A204.1 (cell line): ENCODE results near the gene LAMTOR2.
"Not testable (repeated sequence)": the region's sequence is repeated elsewhere in the genome, so short reads cannot be mapped to it uniquely, and the experiment has no call there.

Source experiments
- FAIRE-seq: peaks from 2 replicates; lab custom pipeline; 2012; peaks lifted over from hg19 to GRCh38; lab: Jason Lieb, UNC

Gene LAMTOR2

GRCh38 chr1:156052862-156053767, 1.5 kb upstream of the LAMTOR2 start:
- no peak for FAIRE-seq

GRCh38 chr1:156053768-156054499, 648 bp upstream of the LAMTOR2 start, which contains the start of gene UBQLN4:
Gene UBQLN4 (minus strand): TSS chr1:156053798. CDS start chr1:156053701, 97 bp downstream.
- FAIRE-seq = no peak

- FAIRE-seq = no peak
Observed at GRCh38 chr1:156055281-156056048, 883 bp downstream of the LAMTOR2 start.

GRCh38 chr1:156056326-156056849, 1.8 kb downstream of the LAMTOR2 start:
- no peak for FAIRE-seq

- no peak for FAIRE-seq
Observed at GRCh38 chr1:156060937-156061636, 6.5 kb downstream of the LAMTOR2 start, which contains the start of gene RAB25. Gene RAB25 (plus strand): TSS chr1:156061160. CDS start chr1:156061401, 241 bp downstream.

DNA sequence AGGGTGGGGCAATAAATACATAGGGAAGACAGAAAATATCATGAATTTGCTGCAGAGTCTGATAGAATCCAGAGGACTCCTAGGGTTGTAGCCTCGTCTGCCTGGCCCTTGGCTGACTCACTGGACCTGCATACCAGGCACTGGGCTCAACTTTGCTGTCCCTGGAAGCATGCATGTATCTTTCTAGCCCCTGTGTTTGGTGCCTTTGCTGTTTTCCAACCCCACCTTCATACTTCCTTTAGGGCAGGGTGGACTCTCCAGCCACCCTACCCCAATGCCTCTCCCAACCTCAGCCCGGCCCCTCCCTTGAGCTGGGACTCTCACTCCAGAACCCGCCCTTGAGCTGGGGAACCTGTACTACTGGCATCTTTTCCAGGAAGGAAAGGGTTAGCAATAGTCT, 7.6 kb downstream of the LAMTOR2 start:
- no peak for FAIRE-seq

DNA sequence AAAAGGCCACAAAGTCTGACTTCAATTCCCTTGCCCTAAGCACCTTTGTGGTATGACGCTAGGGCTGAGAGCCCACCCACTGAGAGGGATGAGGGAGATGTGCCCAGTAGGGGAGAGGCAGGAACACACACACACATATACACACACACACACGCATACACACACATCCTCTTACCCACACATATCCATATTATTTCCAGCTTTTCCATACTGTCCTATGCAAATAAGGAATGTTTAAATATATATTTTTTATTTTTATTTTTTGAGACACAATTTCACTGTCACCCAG, 9.4 kb downstream of the LAMTOR2 start:
- FAIRE-seq = no peak

- FAIRE-seq = no peak
Observed at GRCh38 chr1:156064615-156065014, 10.0 kb downstream of the LAMTOR2 start.

- no peak for FAIRE-seq
Observed at GRCh38 chr1:156065212-156065611, 10.6 kb downstream of the LAMTOR2 start.

DNA sequence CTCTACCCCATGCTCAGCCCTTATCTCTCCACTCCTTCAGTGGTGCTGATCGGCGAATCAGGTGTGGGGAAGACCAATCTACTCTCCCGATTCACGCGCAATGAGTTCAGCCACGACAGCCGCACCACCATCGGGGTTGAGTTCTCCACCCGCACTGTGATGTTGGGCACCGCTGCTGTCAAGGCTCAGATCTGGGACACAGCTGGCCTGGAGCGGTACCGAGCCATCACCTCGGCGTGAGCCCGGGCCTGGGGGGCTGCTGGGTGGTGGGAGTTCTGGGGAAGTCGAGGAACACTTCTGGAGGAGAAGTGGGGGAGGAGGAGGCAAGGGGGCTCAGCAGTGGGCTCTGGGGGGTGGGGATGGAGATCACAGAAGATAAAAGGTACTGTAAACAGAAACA, 11.3 kb downstream of the LAMTOR2 start:
- no peak for FAIRE-seq

DNA sequence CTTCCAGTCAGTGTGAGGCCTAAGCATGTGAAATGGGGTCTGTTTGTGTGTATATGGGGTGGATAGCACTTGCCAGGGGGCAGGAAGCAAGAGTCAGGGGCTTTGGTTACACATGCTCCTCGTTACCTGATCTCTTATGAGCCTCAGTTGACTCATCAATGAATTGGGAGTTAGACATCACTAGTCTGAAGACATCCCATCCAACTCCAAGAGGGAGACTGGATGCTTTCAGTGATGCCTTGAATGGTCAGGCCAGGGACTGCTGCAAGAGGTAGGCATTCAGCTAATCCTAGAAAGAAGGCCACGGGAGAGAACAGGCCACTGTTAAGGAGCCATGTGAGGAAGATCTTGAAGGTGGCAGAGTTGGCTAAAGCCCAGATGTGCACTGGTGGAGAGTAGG, 12.7 kb downstream of the LAMTOR2 start:
- no peak for FAIRE-seq

DNA sequence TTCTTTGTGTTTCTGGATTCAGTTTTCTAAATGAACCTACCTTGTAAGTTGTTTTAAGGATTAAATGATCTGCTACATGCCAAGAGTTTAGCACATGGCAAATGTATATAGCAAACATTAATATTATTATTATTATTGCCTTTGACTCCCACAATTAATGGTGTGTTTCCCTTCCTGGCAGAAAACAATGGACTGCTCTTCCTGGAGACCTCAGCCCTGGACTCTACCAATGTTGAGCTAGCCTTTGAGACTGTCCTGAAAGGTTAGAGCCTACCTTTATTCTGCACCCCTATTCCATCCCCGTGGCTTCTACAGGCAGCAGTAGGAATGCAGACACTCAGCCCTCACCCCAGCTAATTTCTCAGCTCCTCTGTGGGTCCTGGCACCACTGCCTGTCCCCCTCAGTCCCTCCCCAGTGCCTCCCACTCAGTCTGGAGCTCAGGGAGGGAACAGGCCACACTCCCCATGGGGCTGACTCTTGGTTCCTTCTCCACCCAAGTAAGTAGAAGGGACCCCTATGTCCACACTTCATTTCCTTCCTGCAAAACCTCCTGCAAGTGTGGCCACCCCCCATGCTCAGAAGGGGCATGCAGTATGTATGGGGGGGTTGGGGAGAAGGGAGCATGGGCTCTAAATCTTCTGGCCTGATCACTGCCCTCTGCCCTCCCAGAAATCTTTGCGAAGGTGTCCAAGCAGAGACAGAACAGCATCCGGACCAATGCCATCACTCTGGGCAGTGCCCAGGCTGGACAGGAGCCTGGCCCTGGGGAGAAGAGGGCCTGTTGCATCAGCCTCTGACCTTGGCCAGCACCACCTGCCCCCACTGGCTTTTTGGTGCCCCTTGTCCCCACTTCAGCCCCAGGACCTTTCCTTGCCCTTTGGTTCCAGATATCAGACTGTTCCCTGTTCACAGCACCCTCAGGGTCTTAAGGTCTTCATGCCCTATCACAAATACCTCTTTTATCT, 15.2 kb downstream of the LAMTOR2 start:
- no peak for FAIRE-seq

DNA sequence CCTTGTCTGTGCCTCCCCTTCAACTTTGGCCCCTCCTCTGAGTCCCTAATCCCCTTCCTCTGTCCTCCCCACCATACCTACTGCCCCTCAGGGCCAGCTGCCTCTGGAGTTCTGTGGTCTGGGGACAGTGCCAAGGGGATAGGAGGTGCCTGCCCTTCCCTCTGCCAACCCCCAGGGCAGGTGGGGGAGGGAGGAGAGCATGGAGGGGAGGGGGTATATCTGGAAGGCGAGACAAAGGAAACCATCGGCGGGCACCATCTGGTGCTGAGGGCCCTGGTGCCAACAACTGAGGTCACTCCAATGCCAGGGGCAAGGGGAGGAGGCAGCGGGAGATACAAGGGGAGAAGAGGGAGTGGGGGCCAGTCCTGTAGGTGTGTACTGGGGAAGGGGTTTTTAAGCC, 16.0 kb downstream of the LAMTOR2 start:
- FAIRE-seq = no peak

DNA sequence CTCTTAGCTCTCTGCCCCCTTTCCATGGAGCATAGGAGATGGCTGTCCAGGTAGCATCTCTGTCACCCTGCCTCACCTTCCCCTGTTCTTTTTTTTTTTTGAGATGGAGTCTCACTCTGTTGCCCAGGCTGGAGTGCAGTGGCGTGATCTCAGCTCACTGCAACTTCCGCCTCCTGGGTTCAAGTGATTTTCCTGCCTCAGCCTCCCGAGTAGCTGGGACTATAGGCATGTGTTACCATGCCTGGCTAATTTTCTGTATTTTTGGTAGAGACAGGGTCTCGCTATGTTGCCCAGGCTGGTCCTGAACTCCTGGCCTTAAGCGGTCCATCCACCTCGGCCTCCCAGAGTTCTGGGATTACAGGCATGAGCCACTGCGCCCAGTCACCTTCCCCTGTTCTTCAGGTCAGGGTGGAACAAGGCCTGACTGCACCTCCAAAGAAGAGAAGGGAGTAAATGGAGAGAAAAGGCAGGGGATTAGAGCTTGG, 16.8 kb downstream of the LAMTOR2 start:
- FAIRE-seq = not testable (repeated sequence)

DNA sequence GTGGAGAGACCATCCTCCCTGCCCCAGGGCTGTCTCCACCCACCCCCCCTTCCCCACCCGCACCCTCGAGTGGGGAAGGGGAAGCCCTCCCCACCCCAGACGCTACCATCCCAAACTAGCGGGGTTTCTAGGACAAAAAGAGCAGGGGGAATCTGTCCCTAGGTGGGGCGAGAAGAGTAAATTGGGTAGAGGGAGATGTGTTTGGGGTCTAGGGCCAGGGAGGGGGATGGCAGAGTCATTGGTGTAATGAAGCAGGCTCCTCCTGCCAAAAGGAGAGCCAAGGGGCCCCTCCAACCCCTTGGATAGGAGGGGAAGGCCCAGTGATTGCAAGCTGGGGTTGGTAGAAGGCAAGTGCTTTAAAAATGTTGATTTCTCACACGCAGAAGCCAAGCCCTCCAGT, 17.7 kb downstream of the LAMTOR2 start:
- no peak for FAIRE-seq

DNA sequence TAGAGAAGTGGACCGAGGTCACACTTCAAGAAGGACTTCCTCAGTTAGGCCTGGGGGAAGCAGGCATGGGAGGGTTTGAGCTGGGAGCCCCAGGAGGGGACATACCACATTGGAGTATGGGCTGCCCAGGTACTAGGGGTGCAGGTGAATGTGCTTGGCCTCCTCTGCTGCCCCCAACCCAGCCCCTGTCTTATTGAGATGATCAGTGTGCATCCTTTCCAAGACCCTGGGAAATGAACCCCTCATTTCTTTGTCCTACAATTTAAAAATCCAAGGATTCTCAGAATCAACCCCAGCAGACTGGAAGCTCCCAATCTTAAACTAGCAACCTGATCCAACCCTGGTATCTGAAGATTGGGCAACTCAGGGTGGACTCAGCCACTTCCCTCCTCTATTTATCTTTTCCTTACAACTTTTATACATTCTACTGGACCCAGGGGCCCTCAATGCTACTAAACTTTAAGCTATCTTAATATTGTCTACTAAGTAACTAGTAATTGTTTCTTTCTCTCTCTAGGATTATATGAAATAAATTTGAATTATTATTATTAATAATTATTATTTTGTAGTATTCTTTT, 18.6 kb downstream of the LAMTOR2 start:
- no peak for FAIRE-seq

- no peak for FAIRE-seq
Observed at GRCh38 chr1:156073740-156074139, 19.2 kb downstream of the LAMTOR2 start.

GRCh38 chr1:156074661-156075060, 20.1 kb downstream of the LAMTOR2 start:
- FAIRE-seq = no peak

DNA sequence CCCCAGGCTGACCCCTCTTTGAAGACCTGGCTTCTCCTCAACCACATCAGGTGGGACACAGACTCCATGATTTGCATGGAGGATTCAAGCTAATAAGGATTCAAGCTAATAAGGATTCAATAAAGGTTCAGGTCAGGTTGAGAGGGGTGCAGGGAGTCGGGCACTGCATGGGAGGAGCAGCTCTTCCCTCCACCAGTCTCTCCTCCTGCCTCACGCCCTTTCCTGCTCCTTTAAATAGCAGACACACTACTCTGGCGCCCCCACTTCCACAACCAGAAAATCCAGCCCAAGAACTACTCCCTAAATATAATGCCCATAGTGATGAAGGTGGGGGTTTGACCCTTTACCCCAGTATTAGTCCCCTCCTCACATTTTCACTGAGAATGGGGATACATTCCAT, 20.6 kb downstream of the LAMTOR2 start:
- no peak for FAIRE-seq

GRCh38 chr1:156075775-156076204, 21.2 kb downstream of the LAMTOR2 start:
- FAIRE-seq = no peak
